Upper lobe of left lung (tissue), 6 donors: ENCODE data around the gene NAGLU. TPM values are rescaled to one million over a fixed set of nuclear protein-coding genes. Genes with fewer than 3 reads are reported as not detected.

Source experiments
- ATAC-seq, 2 donors: fragments of 200-7000 bp; cut with Tn5 transposase; one replicate each; pipeline ENCODE4 v1.9.1; 2022; ENCODE audit warnings: mild to moderate bottlenecking in 2 of 2, moderate library complexity in 2 of 2; ENCODE audit not compliant: low FRiP score in 2 of 2
- DNase-seq, 2 donors: peaks; one replicate each; pipeline ENCODE4 v3.0.0-alpha.2; 2019 to 2020
- H3K27ac ChIP-seq, 4 donors: fragments of 200-600 bp; sonication (generic); one replicate each; pipeline ENCODE4 v1.5.1; 2016 to 2019
- H3K27me3 ChIP-seq, 4 donors: fragments of 200-600 bp; sonication (generic); one replicate each; pipeline ENCODE4 v1.5.1; 2017 to 2019
- H3K36me3 ChIP-seq, 4 donors: fragments of 200-600 bp; sonication (generic); one replicate each; pipeline ENCODE4 v1.5.1; 2016 to 2019
- H3K4me1 ChIP-seq, 4 donors: fragments of 200-600 bp; sonication (generic); one replicate each; pipeline ENCODE4 v1.5.1; 2018 to 2019
- H3K4me3 ChIP-seq, 4 donors: fragments of 200-600 bp; sonication (generic); one replicate each; pipeline ENCODE4 v1.5.1; 2017 to 2019; ENCODE audit warnings: mild to moderate bottlenecking in 2 of 4, moderate library complexity in 1 of 4
- H3K9me3 ChIP-seq, 4 donors: fragments of 200-600 bp; sonication (generic); one replicate each; pipeline ENCODE4 v1.5.1; 2018 to 2019
- EP300 ChIP-seq, 4 donors: sonication (generic); formaldehyde crosslinking; IDR thresholded peaks; one replicate each; pipeline ENCODE4 v1.5.1; 2017; ENCODE audit warnings: antibody characterized with exemption in 4 of 4, control low read depth in 2 of 4
- POLR2A ChIP-seq, 4 donors: fragments of 450-650 bp; IDR thresholded peaks; one replicate each; pipeline ENCODE4 v1.5.1; 2016 to 2017; ENCODE audit warnings: antibody characterized with exemption in 4 of 4, mild to moderate bottlenecking in 2 of 4
- POLR2AphosphoS5 ChIP-seq, 2 donors: sonication (generic); formaldehyde crosslinking; IDR thresholded peaks; one replicate each; pipeline ENCODE4 v1.5.1; 2017; ENCODE audit warnings: antibody characterized with exemption in 2 of 2
- WGBS, 2 donors: methylation state at CpG; one replicate each; pipeline ENCODE4 v1.1.5; 2017 to 2018; 5-methylcytosine and 5-hydroxymethylcytosine counted together
- total RNA-seq, 6 donors: library from RNA; depleted of rRNA in 4 of 6; stranded (reverse); fragments of >200 nt in 4 of 6; gene quantifications; one replicate each; pipeline versions ENCODE4 v1.1.0 to v1.2.1, GENCODE V29; 2016 to 2021
- TF ChIP-seq, protein P1 (sequence below), 6 experiments: fragments of 450-650 bp in 4 of 6; fragments of 200-600 bp in 2 of 6; sonication (generic) in 2 of 6; IDR thresholded peaks; one replicate each; pipeline ENCODE4 v1.5.1; 2016 to 2019; ENCODE audit warnings: antibody characterized with exemption in 6 of 6
- donor health status: DM: no; HTN: no; CAD: no; lungs with moderate emphysema.
- donor health status: DM: no; HTN: yes; CAD: no; lungs with severe emphysema.

The NAGLU gene
- total RNA-seq, 6 donors from 2014 or later = 36.7 to 97.4 (median 68.4) TPM

- no peaks in the 10 kb centered on the region for H3K27me3 ChIP-seq
- peak overlapping the region; percentile 23 to 62 (median 29) for H3K27ac ChIP-seq
- TF ChIP-seq POLR2AphosphoS5 (IDR thresholded peaks at IDR 0.05) (no peak), POLR2A (IDR thresholded peaks at IDR 0.05) (no peak), EP300 (IDR thresholded peaks at IDR 0.05) (no peak)
- TF ChIP-seq, protein P1, sequence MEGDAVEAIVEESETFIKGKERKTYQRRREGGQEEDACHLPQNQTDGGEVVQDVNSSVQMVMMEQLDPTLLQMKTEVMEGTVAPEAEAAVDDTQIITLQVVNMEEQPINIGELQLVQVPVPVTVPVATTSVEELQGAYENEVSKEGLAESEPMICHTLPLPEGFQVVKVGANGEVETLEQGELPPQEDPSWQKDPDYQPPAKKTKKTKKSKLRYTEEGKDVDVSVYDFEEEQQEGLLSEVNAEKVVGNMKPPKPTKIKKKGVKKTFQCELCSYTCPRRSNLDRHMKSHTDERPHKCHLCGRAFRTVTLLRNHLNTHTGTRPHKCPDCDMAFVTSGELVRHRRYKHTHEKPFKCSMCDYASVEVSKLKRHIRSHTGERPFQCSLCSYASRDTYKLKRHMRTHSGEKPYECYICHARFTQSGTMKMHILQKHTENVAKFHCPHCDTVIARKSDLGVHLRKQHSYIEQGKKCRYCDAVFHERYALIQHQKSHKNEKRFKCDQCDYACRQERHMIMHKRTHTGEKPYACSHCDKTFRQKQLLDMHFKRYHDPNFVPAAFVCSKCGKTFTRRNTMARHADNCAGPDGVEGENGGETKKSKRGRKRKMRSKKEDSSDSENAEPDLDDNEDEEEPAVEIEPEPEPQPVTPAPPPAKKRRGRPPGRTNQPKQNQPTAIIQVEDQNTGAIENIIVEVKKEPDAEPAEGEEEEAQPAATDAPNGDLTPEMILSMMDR (IDR thresholded peaks at IDR 0.05) = no peak
- H3K4me3 ChIP-seq = no peak overlapping the region
- WGBS, 2 donors = 60 to 80% methylated on average over 6 of the region's 6 CpGs
- ATAC-seq (no peak), DNase-seq (peak in 1 of 2 donors; percentile 88)
- H3K4me1 ChIP-seq = peaks cover 26 to 54% (median 37%) of the 10 kb centered on the region in 4 donors
- H3K9me3 ChIP-seq = no peaks in the 10 kb centered on the region
- H3K36me3 ChIP-seq = peaks cover 0 to 5% (median 1%) of the 10 kb centered on the region in 4 donors
Observed at GRCh38 chr17:42559075-42559474, 23.0 kb downstream of the NAGLU start.

GRCh38 chr17:42560246-42560645 lies 24.2 kb downstream of the NAGLU start:
- Histone ChIP-seq H3K27ac (peak overlapping the region in 1 of 4 donors; percentile 48), H3K27me3 (no peaks in the 10 kb centered on the region), H3K36me3 (peaks cover 0 to 17% (median 11%) of the 10 kb centered on the region in 4 donors), H3K9me3 (no peaks in the 10 kb centered on the region), H3K4me1 (peaks cover 34 to 56% (median 37%) of the 10 kb centered on the region in 4 donors), H3K4me3 (no peak overlapping the region)
- TF ChIP-seq POLR2AphosphoS5 (IDR thresholded peaks at IDR 0.05) (no peak), POLR2A (IDR thresholded peaks at IDR 0.05) (no peak), EP300 (IDR thresholded peaks at IDR 0.05) (no peak)
- TF ChIP-seq, protein P1 (IDR thresholded peaks at IDR 0.05) = no peak
- ATAC-seq (no peak), DNase-seq (no peak)
- WGBS, 2 donors = 82 to 90% methylated on average over 3 of the region's 3 CpGs

- H3K4me3 ChIP-seq = peak within 1 kb of the TSS; percentile 65 to 97 (median 74)
- TF ChIP-seq POLR2AphosphoS5 (IDR thresholded peaks at IDR 0.05) (peak; percentile 97 to 98), EP300 (IDR thresholded peaks at IDR 0.05) (peak in 1 of 4 donors; percentile 86), POLR2A (IDR thresholded peaks at IDR 0.05) (peak in 3 of 4 donors; percentile 38 to 75 (median 41))
- TF ChIP-seq, protein P1 (IDR thresholded peaks at IDR 0.05) = no peak
- no peaks in the 10 kb centered on the region for H3K9me3 ChIP-seq
- WGBS, 2 donors = 0 to 1% methylated on average over 2 to 26 of the region's 26 CpGs
- DNase-seq (peak in 1 of 2 donors; percentile 95), ATAC-seq (peak; percentile 86 to 92)
- H3K27ac ChIP-seq = peak within 1 kb of the TSS; percentile 85 to 90 (median 88)
- peaks cover 37 to 65% (median 42%) of the 10 kb centered on the region in 4 donors for H3K4me1 ChIP-seq
- no peaks in the 10 kb centered on the region for H3K27me3 ChIP-seq
- peaks cover 0 to 26% (median 20%) of the 10 kb centered on the region in 4 donors for H3K36me3 ChIP-seq
Observed at GRCh38 chr17:42561897-42562387, 25.9 kb downstream of the NAGLU start, which contains the start of gene COASY. Gene COASY (plus strand): TSS chr17:42562148. CDS start chr17:42562623, 475 bp downstream.

GRCh38 chr17:42562388-42563142 lies 26.5 kb downstream of the NAGLU start:
- ATAC-seq = peak; percentile 1 to 2
- TF ChIP-seq POLR2AphosphoS5 (IDR thresholded peaks at IDR 0.05) (no peak), POLR2A (IDR thresholded peaks at IDR 0.05) (no peak), EP300 (IDR thresholded peaks at IDR 0.05) (no peak)
- TF ChIP-seq, protein P1 (IDR thresholded peaks at IDR 0.05) = no peak
- WGBS, 2 donors = 1 to 11% methylated on average over 20 to 47 of the region's 48 CpGs
- peak; percentile 45 to 75 for DNase-seq
- H3K4me3 ChIP-seq = peak overlapping the region; percentile 65 to 97 (median 74)
- peak overlapping the region; percentile 85 to 90 (median 88) for H3K27ac ChIP-seq
- H3K27me3 ChIP-seq = no peaks in the 10 kb centered on the region
- H3K36me3 ChIP-seq = peaks cover 0 to 26% (median 20%) of the 10 kb centered on the region in 4 donors
- peaks cover 39 to 65% (median 43%) of the 10 kb centered on the region in 4 donors for H3K4me1 ChIP-seq
- no peaks in the 10 kb centered on the region for H3K9me3 ChIP-seq
